ENCODE results near the gene PRKAG2. TPM values are rescaled to one million over a fixed set of nuclear protein-coding genes. Genes with fewer than 3 reads are reported as not detected.

The PRKAG2 gene
- total and polyA plus RNA-seq, 2 of the 13 experiments (the other 11 are each of a cell fraction or from before 2014, with no cell fraction given): 0.90 to 1.3 TPM

- no peak for TF ChIP-seq TFDP1 (CRISPR knock-in tag; IDR thresholded peaks at IDR 0.05; ENCODE audit: borderline replicate concordance)
- TF ChIP-seq HNRNPUL1 (IDR thresholded peaks at IDR 0.05; ENCODE audit: low read depth, low read length): no peak
- TF ChIP-seq ZNF136 (CRISPR knock-in tag; IDR thresholded peaks at IDR 0.05; ENCODE audit: low read depth): no peak
- TF ChIP-seq ARID4A (CRISPR knock-in tag; IDR thresholded peaks at IDR 0.05; ENCODE audit: borderline replicate concordance): no peak
- no peak for TF ChIP-seq SP1 (IDR thresholded peaks at IDR 0.05)
- no peak for TF ChIP-seq SP1 (CRISPR knock-in tag; IDR thresholded peaks at IDR 0.05)
- TF ChIP-seq ZNF253 (CRISPR knock-in tag; IDR thresholded peaks at IDR 0.05; ENCODE audit: borderline replicate concordance): no peak
- no peak for TF ChIP-seq SRY (CRISPR knock-in tag; IDR thresholded peaks at IDR 0.05)
These were observed 3.8 kb upstream of the PRKAG2 start (continued) for GRCh38 chr7:151880688-151881087.
